Measurements from ENCODE around the gene BAZ2B.

Gene BAZ2B

DNA sequence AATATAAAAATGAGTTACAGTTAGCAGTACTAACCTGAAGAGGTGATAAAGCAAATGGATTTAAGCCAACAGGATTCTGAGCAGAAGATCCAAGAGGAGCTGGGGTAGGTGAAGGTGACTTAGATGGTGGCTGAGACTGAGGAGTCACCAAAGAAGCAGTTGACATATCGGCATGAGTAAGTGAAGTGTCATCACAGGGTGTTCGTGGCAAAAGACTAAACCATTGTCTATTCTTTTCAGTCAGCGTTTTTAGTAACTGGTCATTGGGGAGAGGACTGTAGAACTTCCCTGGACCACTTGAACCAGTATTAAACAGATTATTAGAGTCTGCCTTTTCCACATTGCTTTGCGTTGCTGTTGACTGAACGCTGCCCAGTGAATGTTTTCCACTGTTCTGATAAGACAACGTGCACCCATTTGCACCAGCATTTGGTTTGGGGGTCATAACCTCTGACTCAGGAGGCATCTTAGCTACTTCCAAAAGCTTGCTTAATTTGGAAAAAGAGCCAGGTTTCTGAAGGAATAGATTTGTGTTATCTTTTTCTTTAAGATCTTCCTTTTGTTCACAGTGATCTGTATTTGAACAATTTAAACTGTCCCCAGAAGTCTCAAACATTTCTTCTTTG, 266.6 kb downstream of the BAZ2B start:
- in situ Hi-C loops (cut with MboI; ENCODE audit: low sequenced_read_pairs): no loop called here

DNA sequence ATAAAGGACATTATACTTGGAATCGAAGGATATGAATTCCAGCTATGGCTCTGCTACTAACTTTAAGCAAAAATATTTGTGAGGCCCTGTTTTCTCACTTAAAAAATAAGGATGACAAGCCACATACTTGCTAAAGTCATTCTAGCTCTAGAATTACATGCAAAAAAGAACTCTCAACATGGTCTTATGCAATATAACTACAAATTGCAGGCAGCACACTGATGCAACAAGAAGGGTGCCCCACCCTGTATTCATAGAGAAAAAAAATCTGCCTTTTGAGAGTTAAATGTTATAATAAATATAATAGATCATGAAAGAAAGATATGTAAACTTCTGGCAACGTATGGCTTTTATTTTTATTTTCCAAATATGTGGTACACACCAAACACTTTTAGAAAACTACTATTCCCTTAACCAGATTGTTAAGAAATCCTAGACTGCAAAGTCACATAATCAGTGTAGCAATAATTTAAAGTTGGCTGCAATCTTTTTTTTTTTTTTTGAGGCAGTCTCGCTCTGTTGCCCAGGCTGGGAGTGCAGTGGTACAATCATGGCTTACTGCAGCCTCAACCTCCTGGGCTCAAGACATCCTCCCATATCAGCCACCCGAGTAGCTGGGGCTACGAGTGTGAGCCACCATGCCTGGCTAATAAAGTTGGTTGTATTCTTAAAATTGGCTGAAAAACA, 289.6 kb downstream of the BAZ2B start:
- in situ Hi-C loops (cut with MboI; ENCODE audit: low sequenced_read_pairs): no loop called here

DNA sequence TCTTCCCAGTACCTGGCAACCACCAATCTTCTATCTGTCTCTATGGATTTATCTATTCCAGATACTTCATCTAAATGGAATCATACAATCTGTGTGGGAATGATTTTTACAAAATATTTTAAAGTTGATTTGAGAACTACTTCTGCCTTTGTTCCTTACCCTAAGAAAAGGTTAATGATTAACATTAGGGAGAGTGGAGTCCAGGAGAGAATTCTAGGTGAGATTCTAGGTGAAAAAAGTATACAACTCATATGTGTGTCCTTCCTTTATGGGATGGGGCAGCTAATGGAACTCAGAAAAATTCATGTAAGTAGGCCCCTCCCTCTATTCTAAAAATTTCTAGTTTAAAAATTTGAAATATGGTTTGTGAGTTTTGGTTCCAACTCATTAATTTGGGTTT, 293.9 kb downstream of the BAZ2B start:
- in situ Hi-C loops (cut with MboI; ENCODE audit: low sequenced_read_pairs): no loop called here

DNA sequence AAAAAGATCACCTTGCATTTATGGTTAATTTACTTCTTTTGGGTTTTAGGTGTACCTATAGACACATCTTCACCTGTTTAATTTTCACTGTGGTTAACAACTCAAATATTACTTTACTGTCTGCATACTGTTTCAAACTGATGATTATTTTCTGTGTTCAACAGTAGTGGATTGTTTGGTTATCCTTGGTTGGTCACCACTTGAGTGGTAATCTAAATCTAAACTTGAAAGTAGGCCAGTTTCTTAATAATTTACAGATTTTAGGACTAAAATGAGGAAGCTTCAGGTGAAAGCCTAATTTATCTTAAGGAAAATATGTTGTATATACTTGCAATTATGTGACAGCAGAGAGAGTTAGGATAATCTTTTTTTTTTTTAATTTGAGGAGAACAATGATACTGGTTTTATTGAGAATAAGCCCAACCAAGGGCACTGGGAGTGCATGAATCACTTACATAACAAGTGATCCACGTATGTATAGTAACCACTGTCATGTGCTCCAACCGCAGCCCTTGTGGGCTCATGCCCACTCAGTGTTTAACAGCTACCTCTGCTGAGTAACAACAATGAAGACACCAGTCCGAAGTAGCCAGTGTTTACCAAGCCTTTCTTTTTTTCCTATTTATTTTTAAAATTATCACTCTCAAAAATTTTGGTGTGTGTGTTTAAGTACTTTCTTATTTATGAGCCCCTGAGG, 298.8 kb downstream of the BAZ2B start:
- in situ Hi-C loops (cut with MboI; ENCODE audit: low sequenced_read_pairs): no loop called here

DNA sequence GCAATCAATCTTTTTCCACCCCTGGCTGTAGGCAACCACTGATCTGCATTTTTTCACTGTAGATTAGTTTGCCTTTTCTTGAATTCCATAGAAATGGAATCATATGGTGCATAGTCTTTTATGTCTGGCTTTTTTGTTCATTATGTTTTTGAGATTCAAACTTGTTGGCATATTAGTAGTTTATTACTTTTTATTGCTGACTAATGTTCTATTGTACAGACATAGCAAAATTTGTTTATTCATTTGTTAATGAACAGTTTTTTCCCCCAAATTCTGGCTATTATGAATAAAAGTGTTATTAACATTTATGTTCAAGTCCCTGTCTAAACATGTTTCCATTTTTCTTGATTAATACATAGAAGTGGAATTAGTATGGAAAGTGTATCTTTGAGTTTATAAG, 308.4 kb downstream of the BAZ2B start:
- in situ Hi-C loops (cut with MboI; ENCODE audit: low sequenced_read_pairs): no loop called here

DNA sequence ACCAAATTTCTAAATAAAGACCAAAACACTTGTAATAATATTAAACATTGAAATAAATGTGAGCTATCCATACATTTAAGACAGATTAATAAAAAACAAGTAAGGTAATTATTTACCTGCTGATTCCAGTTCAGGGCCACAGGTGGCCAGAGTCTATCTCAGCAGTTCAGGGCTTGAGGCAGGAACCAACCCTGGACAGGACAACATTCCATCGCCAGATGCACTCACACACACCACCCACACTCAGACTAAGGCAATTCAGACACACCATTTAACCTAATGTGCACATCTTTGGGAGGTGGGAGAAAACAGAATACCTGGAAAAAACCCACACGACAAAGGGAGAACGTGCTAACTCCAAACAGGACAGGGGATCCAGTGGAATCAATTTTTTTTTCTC, 315.8 kb downstream of the BAZ2B start:
- in situ Hi-C loops (cut with MboI; ENCODE audit: low sequenced_read_pairs): no loop called here

DNA sequence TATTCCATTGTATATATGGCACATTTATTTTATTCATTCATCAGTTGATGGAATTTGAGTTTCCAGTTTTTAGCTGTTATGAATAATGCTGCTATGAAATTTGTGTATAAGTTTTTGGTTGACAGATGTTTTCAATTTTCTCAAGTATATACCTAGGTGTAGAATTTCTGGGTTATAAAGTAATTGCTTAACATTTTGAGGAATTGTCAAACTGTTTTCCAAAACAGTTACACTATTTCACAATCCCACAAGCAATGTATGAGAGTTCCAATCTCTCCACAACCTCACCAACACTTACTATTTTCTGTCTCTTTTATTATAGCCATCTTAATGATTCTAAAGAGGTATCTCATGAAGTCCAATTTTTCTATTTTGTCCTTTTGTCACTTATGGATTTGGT, 317.4 kb downstream of the BAZ2B start:
- in situ Hi-C loops (cut with MboI; ENCODE audit: low sequenced_read_pairs): no loop called here

DNA sequence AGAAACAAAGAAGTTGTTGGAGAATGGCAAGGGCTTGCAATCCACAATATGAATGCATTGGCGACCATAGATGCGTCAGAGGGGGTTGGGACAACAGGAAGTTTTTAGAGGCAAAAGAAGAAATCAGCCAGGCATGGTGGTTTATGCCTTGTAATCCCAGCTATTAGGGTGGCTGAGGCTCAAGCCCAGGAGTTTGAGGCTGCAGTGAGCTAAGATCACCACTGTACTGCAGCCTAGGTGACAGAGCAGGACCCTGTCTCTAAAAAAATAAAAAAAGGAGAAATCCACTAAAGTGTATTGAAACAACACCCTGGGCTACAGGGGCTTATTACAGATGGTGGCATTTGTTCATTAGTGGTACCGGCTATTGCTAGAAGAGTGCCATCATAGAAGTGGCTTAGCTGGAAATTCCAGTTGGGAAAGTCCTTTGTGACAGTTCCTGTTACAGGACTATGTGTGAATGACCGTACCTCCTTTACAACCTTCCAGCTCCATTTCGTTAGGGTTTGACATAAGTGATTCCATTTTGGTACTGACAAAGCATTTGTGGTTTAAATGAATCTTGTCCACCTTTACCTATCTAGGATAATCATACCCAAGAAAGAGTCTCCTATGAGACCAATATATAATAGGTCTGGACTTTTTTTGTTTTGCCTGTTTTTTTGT, 319.2 kb downstream of the BAZ2B start:
- in situ Hi-C loops (cut with MboI; ENCODE audit: low sequenced_read_pairs): no loop called here

DNA sequence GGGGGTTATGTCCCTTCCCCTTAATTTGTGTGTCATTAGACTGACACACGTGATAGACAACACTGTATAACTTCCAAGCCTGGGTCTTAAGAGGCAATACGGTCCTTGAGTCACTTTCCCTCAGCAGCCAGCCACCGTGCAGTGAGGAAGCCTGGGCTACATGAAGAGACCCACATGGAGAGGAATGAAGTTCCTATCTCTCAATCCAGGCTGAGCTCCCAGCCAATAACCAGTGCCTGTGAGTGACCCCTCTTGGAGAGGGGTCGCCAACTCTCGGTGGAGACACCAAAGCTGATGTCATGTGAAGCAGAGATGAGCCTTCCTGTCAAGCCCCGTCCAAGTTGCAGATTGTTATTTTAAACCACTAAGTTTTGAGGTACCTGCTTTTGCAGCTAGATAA, 324.2 kb downstream of the BAZ2B start:
- in situ Hi-C loops (cut with MboI; ENCODE audit: low sequenced_read_pairs): no loop called here

DNA sequence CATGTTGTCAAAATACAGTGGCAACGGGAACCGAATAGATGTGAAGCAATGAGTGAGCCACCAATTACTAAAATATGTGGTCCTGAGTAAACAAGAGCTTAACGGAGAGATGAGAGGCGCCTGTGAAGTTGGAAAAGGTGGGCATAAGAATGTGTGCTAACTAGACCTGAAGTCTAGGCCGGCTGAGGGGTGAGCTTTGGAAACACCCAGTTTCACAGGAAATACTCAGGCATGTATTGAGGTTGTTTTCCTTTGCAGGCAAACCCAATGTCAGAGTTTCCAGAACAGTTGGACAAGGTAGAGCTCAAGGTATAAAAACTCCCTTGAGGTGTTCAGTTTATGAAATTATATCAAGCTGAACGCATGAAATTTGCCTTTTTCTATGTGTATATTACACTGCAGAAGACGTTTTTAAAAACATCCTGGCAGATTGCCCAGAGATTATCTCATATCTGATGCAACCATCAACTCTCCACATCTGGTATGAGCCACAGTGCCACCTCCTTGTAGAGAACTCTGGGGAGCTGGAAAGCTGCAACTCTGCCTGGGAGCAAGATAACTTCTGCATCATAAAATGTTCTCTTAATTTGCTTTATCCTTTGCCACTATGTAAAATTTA, 325.9 kb downstream of the BAZ2B start:
- in situ Hi-C loops (cut with MboI; ENCODE audit: low sequenced_read_pairs): no loop called here

DNA sequence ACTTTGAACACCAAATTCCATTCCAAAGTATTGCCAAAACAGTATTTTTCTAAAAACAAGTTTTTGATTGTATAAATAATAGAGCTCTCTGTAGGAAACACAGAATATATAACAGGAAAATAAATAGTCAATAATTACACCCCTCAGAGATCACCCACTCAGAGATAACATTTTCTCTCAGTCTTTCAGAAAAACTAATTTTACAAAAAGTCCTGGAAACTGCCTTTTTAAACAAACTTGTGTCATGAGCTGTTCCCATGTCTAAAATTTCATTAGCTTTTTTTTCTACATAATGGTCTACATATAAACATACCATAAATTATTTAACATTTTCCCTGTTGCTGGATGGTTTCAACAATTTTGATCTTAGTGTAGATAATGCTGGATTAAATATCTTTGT, 328.6 kb downstream of the BAZ2B start:
- in situ Hi-C loops (cut with MboI; ENCODE audit: low sequenced_read_pairs): no loop called here

DNA sequence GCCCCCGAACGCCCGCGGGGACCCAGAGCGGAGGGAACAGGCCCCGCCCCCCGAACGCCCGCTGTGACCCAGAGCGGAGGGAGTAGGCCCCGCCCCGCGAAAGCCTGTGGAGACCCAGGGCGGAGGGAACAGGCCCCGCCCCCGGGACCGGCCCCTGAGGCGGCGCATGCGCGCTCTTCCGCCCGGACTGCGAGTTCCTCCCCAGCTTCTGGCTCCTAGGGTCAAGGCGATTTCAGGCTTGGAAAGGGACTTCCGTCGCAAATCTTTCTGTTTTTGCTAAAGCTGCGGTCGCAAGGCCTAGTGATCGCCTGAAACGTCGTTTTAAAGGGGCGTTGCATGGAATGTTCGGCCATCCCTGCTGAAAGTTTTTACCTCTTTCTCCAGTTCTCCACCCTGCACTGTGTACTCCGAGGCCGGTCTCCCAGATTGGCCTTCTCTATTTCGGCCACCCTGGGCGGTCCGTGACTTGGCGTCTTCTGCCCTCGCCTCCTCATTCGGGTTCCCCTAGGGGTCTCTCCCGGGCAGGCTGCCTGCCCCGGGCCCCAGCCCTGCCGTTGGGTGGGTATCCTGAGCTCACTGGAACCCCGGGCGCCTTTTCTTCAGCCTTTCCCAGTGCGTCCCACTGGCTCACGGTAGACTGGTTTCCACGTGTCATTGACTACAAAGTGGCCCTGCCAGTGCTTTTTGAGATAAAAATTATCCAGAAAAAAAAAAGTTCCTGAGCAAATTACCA, 329.5 kb downstream of the BAZ2B start:
- in situ Hi-C loops (cut with MboI; ENCODE audit: low sequenced_read_pairs): no loop called here

DNA sequence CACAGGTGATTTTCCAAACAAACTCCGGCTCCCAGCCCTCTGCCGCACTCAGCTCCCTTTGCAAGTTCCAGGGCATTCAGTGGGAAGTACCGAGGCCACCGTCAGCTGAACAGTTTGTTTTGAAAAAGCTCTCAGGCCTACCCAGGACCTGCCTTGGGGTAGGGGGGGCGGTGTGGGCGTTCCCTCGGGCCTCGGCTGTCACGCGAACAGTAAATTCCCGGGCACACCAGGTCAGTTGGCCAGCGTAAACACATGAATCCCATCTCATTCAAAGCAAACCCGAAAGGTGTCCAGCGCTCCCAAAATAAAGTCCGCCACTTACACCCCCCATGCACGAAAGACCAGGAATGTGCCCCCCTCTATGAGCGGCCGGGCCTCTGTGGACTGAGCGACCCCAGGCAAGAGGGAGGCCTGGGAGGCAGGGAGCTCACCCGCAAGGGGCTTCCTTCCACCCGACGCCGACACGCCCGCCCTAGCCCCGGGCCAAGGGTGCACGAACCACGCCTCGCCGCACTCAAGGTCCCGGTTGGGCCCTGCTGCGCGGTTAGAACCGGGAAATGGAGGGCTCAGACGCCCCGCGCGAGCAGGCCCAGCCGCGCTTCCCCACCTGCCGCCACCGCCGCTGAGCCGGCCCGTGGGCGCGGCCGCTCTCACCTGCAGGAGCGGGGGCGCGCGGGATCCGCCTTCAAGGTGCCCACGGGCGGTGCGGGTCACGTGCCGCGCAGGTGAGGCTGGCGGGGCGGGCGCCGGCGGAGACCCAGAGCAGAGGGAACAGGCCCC, 330.2 kb downstream of the BAZ2B start, which contains the start of gene WDSUB1:
TSS of gene WDSUB1 (minus strand) at position 775 of the 780 bp plus-strand sequence. CDS start 3,634 bp downstream, outside the sequence.
- in situ Hi-C loops (cut with MboI; ENCODE audit: low sequenced_read_pairs): no loop called here

DNA sequence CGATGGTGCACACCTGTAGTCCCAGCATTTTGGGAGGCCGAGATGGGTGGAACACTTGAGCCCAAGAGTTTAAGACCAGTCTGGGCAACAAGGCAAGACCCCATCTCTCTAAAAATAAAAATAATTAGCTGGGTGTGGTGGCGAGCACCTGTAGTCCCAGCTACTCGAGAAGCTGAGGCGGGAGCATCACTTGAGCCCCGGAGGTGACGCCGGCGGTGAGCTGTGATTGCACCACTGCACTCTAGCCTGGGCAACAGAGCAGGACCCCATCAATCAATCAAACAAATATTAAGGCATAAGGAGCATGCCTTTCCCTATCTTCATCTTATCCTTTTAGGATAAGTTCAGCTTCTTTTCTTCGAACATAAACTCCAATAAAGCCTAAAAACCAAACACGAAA, 330.9 kb downstream of the BAZ2B start:
- in situ Hi-C loops (cut with MboI; ENCODE audit: low sequenced_read_pairs): no loop called here

DNA sequence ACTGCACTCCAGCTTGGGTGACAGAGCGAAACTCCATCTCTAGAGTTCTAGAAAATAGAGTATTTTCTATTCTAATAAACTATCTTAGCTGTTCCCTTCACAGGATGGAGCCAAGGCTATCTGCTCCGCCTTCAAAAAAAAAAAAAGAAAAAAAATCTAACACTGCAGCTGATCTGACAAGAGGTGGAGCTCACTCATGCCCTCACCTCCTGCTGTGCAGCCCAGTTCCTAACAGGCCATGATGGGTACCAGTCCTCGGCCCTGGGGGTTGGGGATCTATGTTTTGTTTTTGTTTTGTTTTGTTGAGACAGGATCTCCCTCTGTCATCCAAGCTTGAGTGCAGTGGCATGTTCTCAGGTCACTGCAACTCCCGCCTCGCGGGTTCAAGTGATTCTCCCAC, 332.8 kb downstream of the BAZ2B start:
- in situ Hi-C loops (cut with MboI; ENCODE audit: low sequenced_read_pairs): no loop called here

DNA sequence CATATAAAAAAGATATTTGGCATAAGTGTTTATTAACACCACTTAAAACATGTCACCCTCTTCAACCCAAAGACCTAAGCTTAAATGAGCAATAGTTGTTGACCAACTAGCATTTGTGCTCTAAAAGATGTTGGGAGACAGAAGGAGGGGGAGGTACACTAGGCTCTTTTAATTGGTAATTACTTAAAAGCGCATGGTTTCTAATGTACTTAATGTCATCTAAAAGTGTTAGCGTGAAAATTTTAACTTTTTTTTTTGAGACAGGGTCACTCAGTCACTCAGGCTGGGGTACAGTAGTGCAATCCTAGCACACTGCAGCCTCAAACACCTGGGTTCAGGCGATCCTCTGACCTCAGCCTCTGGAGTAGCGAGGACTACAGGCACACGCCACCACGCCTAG, 335.3 kb downstream of the BAZ2B start:
- in situ Hi-C loops (cut with MboI; ENCODE audit: low sequenced_read_pairs): no loop called here

DNA sequence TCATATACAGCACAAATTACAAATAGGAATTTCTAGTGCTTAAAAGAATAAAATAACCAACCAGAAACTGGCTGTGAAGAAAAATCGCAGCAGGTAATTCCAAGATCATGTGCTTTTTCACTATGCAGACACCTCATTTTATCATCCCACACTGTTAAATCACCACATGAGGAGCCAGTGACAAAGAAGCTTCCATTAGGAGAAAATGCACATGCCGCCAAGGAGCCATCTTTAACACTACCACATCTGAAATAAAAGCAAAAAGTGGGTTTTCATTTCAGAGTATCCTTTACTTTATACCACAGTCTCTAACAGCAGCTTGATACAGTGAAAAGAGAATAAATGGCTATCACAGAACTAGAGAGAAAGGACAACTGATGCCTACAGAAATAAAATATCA, 336.6 kb downstream of the BAZ2B start:
- in situ Hi-C loops (cut with MboI; ENCODE audit: low sequenced_read_pairs): no loop called here

DNA sequence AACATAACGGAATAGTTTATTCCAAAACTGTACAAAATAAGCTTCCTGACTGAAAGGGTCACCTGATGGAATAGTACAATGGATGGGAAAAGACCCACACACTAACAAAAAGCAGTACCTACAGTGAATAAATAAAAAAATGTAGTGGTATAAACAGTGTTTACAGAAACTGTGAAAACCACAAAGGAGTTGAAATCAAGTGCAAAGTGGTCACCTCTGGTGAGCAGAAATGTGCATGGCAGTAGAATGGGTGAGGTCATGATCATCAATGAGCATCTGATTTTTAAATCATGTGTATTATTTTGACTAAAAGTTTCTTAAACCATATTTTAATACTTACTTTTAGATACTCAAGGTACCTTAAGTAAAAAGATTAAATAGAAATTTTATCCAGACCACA, 341.2 kb downstream of the BAZ2B start:
- in situ Hi-C loops (cut with MboI; ENCODE audit: low sequenced_read_pairs): no loop called here

DNA sequence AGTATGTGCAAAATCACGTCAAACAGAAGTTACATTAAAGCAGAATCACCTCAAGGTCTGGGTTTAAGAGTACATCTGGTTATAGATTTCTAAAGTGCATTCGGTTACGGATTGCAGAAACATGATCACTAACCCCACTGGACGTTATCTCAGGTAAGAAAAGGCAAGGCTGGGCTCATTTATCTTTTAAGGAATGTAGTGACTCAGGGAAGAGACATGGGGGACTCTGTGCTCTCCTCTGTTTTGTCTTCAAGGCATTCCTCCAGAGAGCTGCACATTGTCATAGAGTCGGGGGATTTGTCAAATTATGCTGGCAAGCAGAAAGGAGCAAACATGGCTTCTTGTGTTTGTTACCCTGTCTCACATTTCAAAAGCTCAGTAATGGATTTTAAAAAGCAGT, 344.2 kb downstream of the BAZ2B start:
- in situ Hi-C loops (cut with MboI; ENCODE audit: low sequenced_read_pairs): no loop called here
